AG04449 (cell line): ENCODE measurements around the gene CST5.

Experiments
- CTCF ChIA-PET: fragments of 350-600 bp; formaldehyde crosslinking; extraction: SDS; loops from one replicate; lab custom pipeline; 2021; ENCODE audit warnings: antibody characterized with exemption; lab: Yijun Ruan, JAX
- POLR2A ChIA-PET: fragments of 400-600, 350-600 bp; formaldehyde crosslinking; extraction: SDS; loops from one replicate; lab custom pipeline; 2020; ENCODE audit warnings: antibody characterized with exemption, inconsistent platforms; lab: Yijun Ruan, JAX
- DNase-seq: peaks from one replicate; pipeline ENCODE4 v3.0.0-alpha.2; 2010; ENCODE audit warnings: low read depth, low spot score
- H3K4me3 ChIP-seq: 2 replicates; pipeline ENCODE4 v1.5.1; 2011; ENCODE audit warnings: low read depth, mild to moderate bottlenecking, control low read depth, low read length
- TF ChIP-seq, protein P1 (sequence below): IDR thresholded peaks from one replicate; pipeline ENCODE4 v1.5.1; 2011; ENCODE audit warnings: mild to moderate bottlenecking, moderate library complexity, low read length, control low read depth, inconsistent platforms; ENCODE audit not compliant: insufficient read depth; ENCODE audit errors: missing control alignments

Gene CST5

GRCh38 chr20:23879328-23879798 is at the start of gene CST5:
TSS of gene CST5 (minus strand) at chr20:23879748. CDS start at chr20:23879676, 72 bp downstream.
- POLR2A ChIA-PET: no interaction called here
- no peak within 1 kb of the TSS for H3K4me3 ChIP-seq
- CTCF ChIA-PET: interaction anchor here (0.9 kb wide), 1 partner anchor 1258 kb away, joined by 3 read pairs; no protein-coding TSS in a partner anchor
- no peak for DNase-seq
- TF ChIP-seq, protein P1, sequence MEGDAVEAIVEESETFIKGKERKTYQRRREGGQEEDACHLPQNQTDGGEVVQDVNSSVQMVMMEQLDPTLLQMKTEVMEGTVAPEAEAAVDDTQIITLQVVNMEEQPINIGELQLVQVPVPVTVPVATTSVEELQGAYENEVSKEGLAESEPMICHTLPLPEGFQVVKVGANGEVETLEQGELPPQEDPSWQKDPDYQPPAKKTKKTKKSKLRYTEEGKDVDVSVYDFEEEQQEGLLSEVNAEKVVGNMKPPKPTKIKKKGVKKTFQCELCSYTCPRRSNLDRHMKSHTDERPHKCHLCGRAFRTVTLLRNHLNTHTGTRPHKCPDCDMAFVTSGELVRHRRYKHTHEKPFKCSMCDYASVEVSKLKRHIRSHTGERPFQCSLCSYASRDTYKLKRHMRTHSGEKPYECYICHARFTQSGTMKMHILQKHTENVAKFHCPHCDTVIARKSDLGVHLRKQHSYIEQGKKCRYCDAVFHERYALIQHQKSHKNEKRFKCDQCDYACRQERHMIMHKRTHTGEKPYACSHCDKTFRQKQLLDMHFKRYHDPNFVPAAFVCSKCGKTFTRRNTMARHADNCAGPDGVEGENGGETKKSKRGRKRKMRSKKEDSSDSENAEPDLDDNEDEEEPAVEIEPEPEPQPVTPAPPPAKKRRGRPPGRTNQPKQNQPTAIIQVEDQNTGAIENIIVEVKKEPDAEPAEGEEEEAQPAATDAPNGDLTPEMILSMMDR: no peak

GRCh38 chr20:23928788-23929187 is 49.2 kb upstream of the CST5 start:
- POLR2A ChIA-PET: no interaction called here
- DNase-seq: no peak
- no peak overlapping the region for H3K4me3 ChIP-seq
- TF ChIP-seq, protein P1: no peak
- CTCF ChIA-PET: no interaction called here

GRCh38 chr20:23928353-23928752 is 48.8 kb upstream of the CST5 start:
- TF ChIP-seq, protein P1: no peak
- no peak overlapping the region for H3K4me3 ChIP-seq
- POLR2A ChIA-PET: no interaction called here
- DNase-seq: no peak
- CTCF ChIA-PET: no interaction called here

DNA sequence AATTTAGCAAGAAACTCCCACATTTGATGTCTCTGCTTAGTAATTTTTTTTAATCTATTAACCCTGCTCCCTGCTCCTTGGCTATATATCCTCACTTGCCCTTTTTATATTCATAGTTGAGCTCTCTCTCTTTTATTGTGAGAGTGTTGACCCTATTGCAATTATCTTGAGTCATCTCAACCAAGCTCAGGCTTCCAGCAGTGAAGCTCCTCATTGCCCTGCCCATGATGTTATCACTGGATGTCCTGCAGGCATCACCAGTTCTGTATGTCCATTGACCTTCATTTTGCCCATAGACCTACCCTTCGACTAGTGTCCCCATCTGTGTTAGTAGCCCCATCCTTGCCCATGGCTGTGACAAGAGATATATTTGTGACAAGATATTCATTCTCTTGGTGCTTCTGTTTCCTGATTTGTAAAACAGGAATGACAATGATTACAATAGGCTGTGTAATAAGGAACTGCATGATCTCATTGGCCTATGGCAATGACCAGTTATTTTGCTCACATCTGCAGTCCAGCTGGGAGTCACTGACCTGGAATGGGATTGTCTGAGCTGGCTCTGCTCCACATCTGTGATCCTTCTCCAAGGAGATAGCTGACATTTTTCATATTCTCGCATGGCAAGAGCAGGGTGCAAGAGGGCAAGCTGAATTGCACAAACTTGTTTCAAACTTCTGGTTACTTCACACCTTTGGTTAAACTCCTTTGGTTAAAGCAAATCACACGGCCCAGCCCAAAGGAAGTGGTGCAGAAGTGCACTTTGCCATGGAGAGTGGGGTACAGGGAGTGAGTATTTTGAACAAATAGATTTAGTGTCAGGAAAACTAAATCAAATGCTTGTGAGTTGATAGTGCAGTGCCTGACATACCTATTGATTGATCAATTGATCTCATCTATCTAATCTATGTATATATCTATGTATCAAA is 47.7 kb upstream of the CST5 start:
- H3K4me3 ChIP-seq: no peak overlapping the region
- no peak for DNase-seq
- ChIA-PET POLR2A (no interaction called here), CTCF (interaction anchor here (0.9 kb wide), 1 partner anchor 10 kb away, joined by 3 read pairs; no protein-coding TSS in a partner anchor)
- TF ChIP-seq, protein P1: no peak

DNA sequence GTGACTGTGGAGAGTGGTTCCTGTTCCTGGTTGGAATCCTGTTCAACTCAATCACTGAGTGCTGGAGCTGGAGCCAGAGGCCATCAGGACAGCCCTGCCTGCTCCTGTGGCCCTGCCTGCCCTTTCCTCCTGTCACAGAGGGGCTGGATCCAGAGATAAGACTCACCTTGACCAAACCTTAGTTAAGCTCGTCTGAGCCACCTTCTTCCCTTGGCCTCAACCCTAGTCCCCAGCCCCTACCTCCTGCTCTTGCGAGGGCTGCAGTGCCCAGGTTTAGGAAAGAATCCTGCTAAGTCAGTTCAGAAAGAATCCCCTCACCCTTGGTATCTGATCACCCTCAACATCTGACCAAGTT is 47.0 kb upstream of the CST5 start:
- ChIA-PET POLR2A (no interaction called here), CTCF (interaction anchor here (2.2 kb wide), 1 partner anchor 11 kb away, joined by 6 read pairs; no protein-coding TSS in a partner anchor)
- H3K4me3 ChIP-seq: no peak overlapping the region
- TF ChIP-seq, protein P1: no peak
- no peak for DNase-seq
